ENCODE data around the gene SLC35F3. TPM values are rescaled to one million over a fixed set of nuclear protein-coding genes. Genes with fewer than 3 reads are reported as not detected.

The SLC35F3 gene
- total RNA-seq, 2 donors from 2014 or later = 0.13 TPM; not detected in 1

- Histone ChIP-seq H3K9ac (ENCODE audit: low read depth in 2 of 2, low read length in 2 of 2) (no peak overlapping the region), H3K27ac (no peak overlapping the region), H3K27me3 (no peaks in the 10 kb centered on the region), H3K36me3 (no peaks in the 10 kb centered on the region), H3K4me1 (no peaks in the 10 kb centered on the region), H3K9me3 (no peaks in the 10 kb centered on the region), H3K4me3 (no peak overlapping the region)
- intact Hi-C loops (cut with DNase I) = no loop called here
- no peak for TF ChIP-seq CTCF (IDR thresholded peaks at IDR 0.05)
- DNase-seq = no peak
Measured at GRCh38 chr1:234315588-234315987, 411.1 kb downstream of the SLC35F3 start.

GRCh38 chr1:234316486-234316885, 412.0 kb downstream of the SLC35F3 start:
- Histone ChIP-seq H3K27ac (no peak overlapping the region), H3K9me3 (no peaks in the 10 kb centered on the region), H3K9ac (ENCODE audit: low read depth in 2 of 2, low read length in 2 of 2) (no peak overlapping the region), H3K36me3 (no peaks in the 10 kb centered on the region), H3K4me1 (no peaks in the 10 kb centered on the region), H3K27me3 (no peaks in the 10 kb centered on the region), H3K4me3 (no peak overlapping the region)
- intact Hi-C loops (cut with DNase I) = no loop called here
- DNase-seq = no peak
- TF ChIP-seq CTCF (IDR thresholded peaks at IDR 0.05) = no peak

GRCh38 chr1:234316937-234317336, 412.5 kb downstream of the SLC35F3 start:
- Histone ChIP-seq H3K27me3 (no peaks in the 10 kb centered on the region), H3K36me3 (no peaks in the 10 kb centered on the region), H3K9ac (ENCODE audit: low read depth in 2 of 2, low read length in 2 of 2) (no peak overlapping the region), H3K27ac (no peak overlapping the region), H3K4me3 (no peak overlapping the region), H3K9me3 (no peaks in the 10 kb centered on the region), H3K4me1 (no peaks in the 10 kb centered on the region)
- DNase-seq = no peak
- intact Hi-C loops (cut with DNase I) = no loop called here
- TF ChIP-seq CTCF (IDR thresholded peaks at IDR 0.05) = no peak

- TF ChIP-seq CTCF (IDR thresholded peaks at IDR 0.05) = no peak
- H3K36me3 ChIP-seq = no peaks in the 10 kb centered on the region
- DNase-seq = no peak
- H3K4me3 ChIP-seq = no peak overlapping the region
- no peaks in the 10 kb centered on the region for H3K9me3 ChIP-seq
- no peak overlapping the region for H3K27ac ChIP-seq
- no peaks in the 10 kb centered on the region for H3K4me1 ChIP-seq
- H3K9ac ChIP-seq (ENCODE audit: low read depth in 2 of 2, low read length in 2 of 2) = no peak overlapping the region
- intact Hi-C loops (cut with DNase I) = no loop called here
- no peaks in the 10 kb centered on the region for H3K27me3 ChIP-seq
Measured at GRCh38 chr1:234320069-234320468, 415.6 kb downstream of the SLC35F3 start.

GRCh38 chr1:234320549-234320948, 416.1 kb downstream of the SLC35F3 start:
- TF ChIP-seq CTCF (IDR thresholded peaks at IDR 0.05) = no peak
- H3K9ac ChIP-seq (ENCODE audit: low read depth in 2 of 2, low read length in 2 of 2) = no peak overlapping the region
- H3K4me3 ChIP-seq = no peak overlapping the region
- no peaks in the 10 kb centered on the region for H3K36me3 ChIP-seq
- H3K9me3 ChIP-seq = no peaks in the 10 kb centered on the region
- no peak overlapping the region for H3K27ac ChIP-seq
- no peaks in the 10 kb centered on the region for H3K27me3 ChIP-seq
- intact Hi-C loops (cut with DNase I) = no loop called here
- DNase-seq = no peak
- H3K4me1 ChIP-seq = no peaks in the 10 kb centered on the region

- no peak overlapping the region for H3K9ac ChIP-seq (ENCODE audit: low read depth in 2 of 2, low read length in 2 of 2)
- DNase-seq = no peak
Measured at GRCh38 chr1:234321231-234321630, 416.8 kb downstream of the SLC35F3 start.

More at GRCh38 chr1:234321231-234321630, 416.8 kb downstream of the SLC35F3 start:
- no peak for TF ChIP-seq CTCF (IDR thresholded peaks at IDR 0.05)
- Histone ChIP-seq H3K4me3 (no peak overlapping the region), H3K36me3 (no peaks in the 10 kb centered on the region), H3K27me3 (no peaks in the 10 kb centered on the region), H3K4me1 (no peaks in the 10 kb centered on the region), H3K27ac (no peak overlapping the region), H3K9me3 (no peaks in the 10 kb centered on the region)
- intact Hi-C loops (cut with DNase I) = no loop called here

All from colonic mucosa (tissue), 4 donors.